Kidney (tissue), 22 donors: ENCODE results near the gene MINDY4. TPM values are rescaled to one million over a fixed set of nuclear protein-coding genes. Genes with fewer than 3 reads are reported as not detected.

Experiments used
- DNase-seq, 5 donors: peaks; one replicate each; pipeline ENCODE4 v3.0.0-alpha.2; 2013 to 2020
- FAIRE-seq: peaks from 2 replicates; lab custom pipeline; 2012; peaks lifted over from hg19 to GRCh38; lab: Jason Lieb, UNC
- H3K27ac ChIP-seq, 2 donors: one replicate each; pipeline ENCODE4 v1.7.0; 2013; ENCODE audit warnings: low read depth in 2 of 2, low read length in 2 of 2, inconsistent platforms in 1 of 2
- H3K27me3 ChIP-seq: one replicate; pipeline ENCODE4 v1.7.1; 2013; ENCODE audit warnings: low read length, inconsistent platforms; ENCODE audit not compliant: control insufficient read depth, insufficient read depth
- H3K36me3 ChIP-seq, 3 donors: one replicate each; pipeline versions ENCODE4 v1.7.0 to v1.7.1; 2013; ENCODE audit warnings: low read length in 3 of 3, control low read depth in 1 of 3, inconsistent platforms in 1 of 3; ENCODE audit not compliant: insufficient read depth in 3 of 3, control insufficient read depth in 2 of 3
- H3K4me1 ChIP-seq, 3 donors: one replicate each; pipeline versions ENCODE4 v1.7.0 to v1.7.1; 2013; ENCODE audit warnings: low read length in 3 of 3, inconsistent platforms in 1 of 3, low read depth in 1 of 3; ENCODE audit not compliant: control insufficient read depth in 2 of 3, insufficient read depth in 2 of 3
- H3K4me3 ChIP-seq, 3 donors: one replicate each; pipeline versions ENCODE4 v1.7.0 to v1.8.1; 2013; ENCODE audit warnings: low read length in 3 of 3, control low read depth in 1 of 3, inconsistent platforms in 1 of 3
- H3K9ac ChIP-seq, 3 donors: one replicate each; pipeline versions ENCODE4 v1.7.0 to v1.7.1; 2013; ENCODE audit warnings: low read length in 3 of 3, control low read depth in 1 of 3, inconsistent platforms in 1 of 3
- H3K9me3 ChIP-seq, 3 donors: one replicate each; pipeline versions ENCODE4 v1.7.0 to v1.7.1; 2013; ENCODE audit warnings: low read length in 3 of 3, control low read depth in 1 of 3, inconsistent platforms in 1 of 3; ENCODE audit not compliant: control insufficient read depth in 2 of 3, insufficient read depth in 1 of 3
- intact Hi-C: fragments of 100-400 bp; cut with DNase I; formaldehyde crosslinking; loops from one replicate; pipeline ENCODE4 v1.11.1; 2022
- long read RNA-seq, 10 donors: library from polyadenylated mRNA in 1 of 10; unstranded in 1 of 10; transcript quantifications; one replicate each; pipeline ENCODE4 v2.0.0 and lab custom pipeline, GENCODE V29; 2021 to 2026
- polyA plus RNA-seq: library from polyadenylated mRNA; stranded (reverse); fragments of 350-450 nt; fragmentation: Illumina TruSeq; extraction: RNeasy Lipid Tissue Mini Kit (QIAGEN cat#74804); gene quantifications from one replicate; pipeline ENCODE4 v1.2.3, GENCODE V29; 2014; ENCODE audit warnings: low read depth, low replicate concordance; ENCODE audit not compliant: insufficient read depth
- total RNA-seq: library from RNA; stranded (reverse); fragmentation: NEBNext Ultra II Directional; extraction: Animal tissue kit (Norgen Biotek cat#: 25700); gene quantifications from one replicate; pipeline ENCODE4 v1.2.1, GENCODE V29; 2021
- TF ChIP-seq, protein P1 (sequence below): IDR thresholded peaks from 3 replicates; pipeline ENCODE4 v1.5.1; 2012; ENCODE audit warnings: mild to moderate bottlenecking, moderate library complexity, borderline replicate concordance; ENCODE audit not compliant: insufficient read depth; ENCODE audit errors: extremely low read depth
- donor health status: control.
- donor health status: control.
- donor health status: control.
- donor health status: control.
- donor health status: control.
- donor health status: DM: yes; HTN: yes; CAD: no.
- donor health status: Normal renal cell carcinoma (clear cell type).

MINDY4 gene
- total RNA-seq: 15.3 TPM
- polyA plus RNA-seq: 5.3 TPM
- long read RNA-seq, donor 1: 0 reads
- long read RNA-seq, donor 2, partial matches to known transcripts: 0 of 1 reads
- long read RNA-seq, donor 2, other reads (novel, unspliced or antisense): 0 of 1 reads
- long read RNA-seq, donor 3: 0 reads
- long read RNA-seq, donor 4, partial matches to known transcripts: 0 of 1 reads
- long read RNA-seq, donor 4, other reads (novel, unspliced or antisense): 0 of 1 reads
- long read RNA-seq, donor 5: 0 reads
- long read RNA-seq, donor 6: 0 reads
- long read RNA-seq, donor 7, partial matches to known transcripts: 11 of 17 reads
- long read RNA-seq, donor 7, other reads (novel, unspliced or antisense): 5 of 17 reads
- long read RNA-seq, donor 8: 0 reads
- long read RNA-seq, donor 9: 0 reads
- long read RNA-seq, donor 10: 0 reads

DNA sequence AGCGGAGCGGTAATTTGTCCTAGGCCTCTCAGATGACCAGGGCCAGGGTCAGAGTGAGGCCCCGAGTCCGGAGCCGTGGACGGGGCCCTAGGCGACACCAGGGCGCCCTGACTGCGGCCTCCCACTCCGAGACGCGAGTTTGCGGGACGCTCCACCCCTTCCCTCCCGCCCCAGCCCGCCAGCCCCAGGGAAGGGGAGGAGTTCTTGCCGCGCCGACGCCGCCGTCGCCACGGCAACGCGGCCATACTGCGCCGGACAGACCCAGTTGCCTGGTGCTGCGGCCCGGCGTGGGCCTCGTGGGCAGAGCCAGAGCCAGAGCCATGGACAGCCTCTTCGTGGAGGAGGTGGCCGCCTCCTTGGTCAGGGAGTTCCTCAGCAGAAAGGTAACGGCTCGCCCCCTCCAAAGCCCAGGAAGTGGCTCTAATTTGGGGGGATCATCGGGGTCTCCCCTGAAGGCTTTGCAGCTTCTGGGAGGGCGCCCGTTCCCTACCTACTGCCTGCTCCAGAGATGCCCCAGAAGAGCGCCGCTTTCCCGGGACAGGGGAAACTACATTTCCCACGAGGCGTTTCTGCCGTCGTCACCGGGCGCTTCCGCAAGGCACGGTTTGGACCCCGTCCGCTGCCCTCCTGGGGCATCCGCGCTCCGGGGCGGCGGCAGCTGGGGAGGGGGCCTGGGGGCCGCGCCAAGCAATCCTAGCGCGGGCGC lies at the start of gene MINDY4:
MINDY4 (plus strand) TSS at position 244 of the 706 bp plus-strand sequence; CDS start at position 321, 77 bp downstream.
- Histone ChIP-seq H3K36me3 (no peaks in the 10 kb centered on the region), H3K4me1 (peaks cover 0 to 17% (median 16%) of the 10 kb centered on the region in 3 donors), H3K4me3 (peak within 1 kb of the TSS; percentile 71 to 79 (median 74)), H3K9me3 (no peaks in the 10 kb centered on the region), H3K9ac (peak within 1 kb of the TSS; percentile 43 to 75 (median 52)), H3K27ac (peak within 1 kb of the TSS; percentile 81 to 87), H3K27me3 (no peaks in the 10 kb centered on the region)
- FAIRE-seq (no peak), DNase-seq (peak; percentile 88 to 96 (median 92))
- TF ChIP-seq, protein P1, sequence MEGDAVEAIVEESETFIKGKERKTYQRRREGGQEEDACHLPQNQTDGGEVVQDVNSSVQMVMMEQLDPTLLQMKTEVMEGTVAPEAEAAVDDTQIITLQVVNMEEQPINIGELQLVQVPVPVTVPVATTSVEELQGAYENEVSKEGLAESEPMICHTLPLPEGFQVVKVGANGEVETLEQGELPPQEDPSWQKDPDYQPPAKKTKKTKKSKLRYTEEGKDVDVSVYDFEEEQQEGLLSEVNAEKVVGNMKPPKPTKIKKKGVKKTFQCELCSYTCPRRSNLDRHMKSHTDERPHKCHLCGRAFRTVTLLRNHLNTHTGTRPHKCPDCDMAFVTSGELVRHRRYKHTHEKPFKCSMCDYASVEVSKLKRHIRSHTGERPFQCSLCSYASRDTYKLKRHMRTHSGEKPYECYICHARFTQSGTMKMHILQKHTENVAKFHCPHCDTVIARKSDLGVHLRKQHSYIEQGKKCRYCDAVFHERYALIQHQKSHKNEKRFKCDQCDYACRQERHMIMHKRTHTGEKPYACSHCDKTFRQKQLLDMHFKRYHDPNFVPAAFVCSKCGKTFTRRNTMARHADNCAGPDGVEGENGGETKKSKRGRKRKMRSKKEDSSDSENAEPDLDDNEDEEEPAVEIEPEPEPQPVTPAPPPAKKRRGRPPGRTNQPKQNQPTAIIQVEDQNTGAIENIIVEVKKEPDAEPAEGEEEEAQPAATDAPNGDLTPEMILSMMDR: no peak
- intact Hi-C loops: no loop called here

DNA sequence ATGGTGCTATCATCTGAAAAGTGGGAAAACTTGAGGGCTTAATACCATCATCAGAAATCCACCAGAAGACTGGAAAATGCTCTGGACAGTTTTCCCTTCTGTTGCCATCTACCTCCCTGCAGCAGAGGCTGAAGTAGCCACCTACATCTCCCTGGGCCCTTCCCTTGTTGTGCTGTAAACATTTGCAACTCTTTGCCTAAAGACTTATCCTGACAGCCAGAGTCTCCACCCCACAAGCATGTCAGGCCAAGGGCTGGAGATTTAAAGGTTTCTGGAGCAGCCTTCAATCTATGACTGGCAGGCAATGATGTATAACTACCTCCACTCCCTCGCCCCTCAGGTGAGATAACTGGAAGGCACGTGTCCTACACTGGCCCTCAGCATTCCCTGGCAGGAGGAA lies 49.0 kb upstream of the MINDY4 start:
- Histone ChIP-seq H3K27ac (no peak overlapping the region), H3K27me3 (no peaks in the 10 kb centered on the region), H3K4me3 (no peak overlapping the region), H3K9me3 (no peaks in the 10 kb centered on the region), H3K36me3 (no peaks in the 10 kb centered on the region), H3K9ac (no peak overlapping the region), H3K4me1 (no peaks in the 10 kb centered on the region)
- FAIRE-seq: no peak
- TF ChIP-seq, protein P1: no peak
- peak in 1 of 5 donors; percentile 7 for DNase-seq
- intact Hi-C loops: no loop called here

DNA sequence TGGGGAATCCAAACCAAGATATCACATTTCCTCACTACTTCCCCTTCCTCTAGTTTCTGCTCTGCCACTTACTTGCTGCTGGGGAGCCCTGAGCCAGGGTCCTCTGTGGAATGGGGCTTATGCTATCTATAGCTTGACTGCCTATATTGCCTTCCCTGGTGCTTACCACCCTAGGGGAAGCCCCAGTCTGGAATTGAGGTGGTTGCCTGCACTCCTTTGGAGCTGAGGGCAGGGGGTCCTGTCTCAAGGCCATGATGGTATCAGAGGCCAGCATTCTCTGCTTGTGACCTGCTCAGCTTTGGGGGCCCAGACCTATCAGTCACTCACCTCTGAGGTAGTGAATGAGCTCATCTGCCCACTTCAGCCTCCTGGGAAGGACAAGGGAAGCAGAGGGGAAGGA lies 48.5 kb upstream of the MINDY4 start:
- TF ChIP-seq, protein P1: no peak
- intact Hi-C loops: no loop called here
- no peak for FAIRE-seq

More for the DNA sequence above, 48.5 kb upstream of the MINDY4 start:
- H3K9ac ChIP-seq: no peak overlapping the region
- no peak overlapping the region for H3K4me3 ChIP-seq
- H3K27me3 ChIP-seq: no peaks in the 10 kb centered on the region
- no peaks in the 10 kb centered on the region for H3K36me3 ChIP-seq
- no peak overlapping the region for H3K27ac ChIP-seq
- H3K4me1 ChIP-seq: no peaks in the 10 kb centered on the region
- peak in 1 of 5 donors; percentile 21 for DNase-seq
- H3K9me3 ChIP-seq: no peaks in the 10 kb centered on the region
